GM19438 (cell line): ENCODE results near the gene NTPCR.
"Not testable (repeated sequence)": the region's sequence is repeated elsewhere in the genome, so short reads cannot be mapped to it uniquely, and the experiment has no call there.

ENCODE experiments used
- ATAC-seq: cut with Tn5 transposase; IDR thresholded peaks from one replicate; pipeline ENCODE4 v1.9.1; 2021; ENCODE audit warnings: low read depth; ENCODE audit not compliant: unreplicated experiment

The NTPCR gene

GRCh38 chr1:232983375-232983774 lies 33.0 kb downstream of the NTPCR start:
- no peak for ATAC-seq

- no peak for ATAC-seq
Measured at GRCh38 chr1:232983817-232984567, 33.6 kb downstream of the NTPCR start.

- ATAC-seq: no peak
Measured at GRCh38 chr1:232984577-232985425, 34.4 kb downstream of the NTPCR start.

GRCh38 chr1:232985882-232986526 lies 35.6 kb downstream of the NTPCR start:
- ATAC-seq: no peak

DNA sequence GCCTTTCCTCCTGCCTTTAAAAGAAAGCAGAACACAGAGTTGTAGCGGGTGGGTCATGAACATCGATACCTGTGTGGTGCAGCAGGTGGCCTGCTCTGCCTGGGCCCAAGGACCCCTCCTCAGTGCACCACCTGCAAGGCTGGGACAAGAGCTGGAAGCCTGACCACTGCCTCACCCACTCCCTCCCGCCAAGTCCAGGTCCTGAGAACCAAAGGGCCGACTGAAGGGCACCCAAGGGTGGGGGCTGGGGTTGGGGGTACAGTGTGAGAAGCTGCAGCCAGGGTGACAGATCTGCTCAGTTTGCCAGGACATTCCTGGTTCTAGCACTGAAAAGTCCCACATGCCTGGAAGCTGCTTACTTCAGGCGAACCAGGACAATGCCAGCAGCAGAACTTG lies 36.1 kb downstream of the NTPCR start:
- ATAC-seq: no peak

GRCh38 chr1:232987046-232987773 lies 36.8 kb downstream of the NTPCR start:
- no peak for ATAC-seq

DNA sequence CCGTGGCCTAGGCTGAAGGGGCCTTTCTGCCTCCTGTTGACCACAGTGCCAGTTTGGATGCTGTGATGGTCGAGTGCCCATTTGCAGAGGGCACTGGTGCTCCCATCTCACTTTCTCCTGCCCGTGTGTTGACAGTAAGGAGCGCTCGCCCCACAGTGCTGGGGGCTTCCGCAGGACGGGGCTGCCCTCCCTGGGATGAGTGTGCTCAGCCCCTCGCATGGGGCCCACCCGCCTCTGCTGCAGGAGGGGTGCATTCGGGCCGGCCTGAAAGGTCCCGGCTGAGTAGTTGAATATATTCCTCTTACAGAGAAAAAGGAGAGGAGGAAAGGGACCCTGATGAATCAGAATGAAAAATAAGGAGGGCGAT lies 37.3 kb downstream of the NTPCR start:
- no peak for ATAC-seq

- ATAC-seq: no peak
Measured at GRCh38 chr1:232988572-232989040, 38.2 kb downstream of the NTPCR start.

DNA sequence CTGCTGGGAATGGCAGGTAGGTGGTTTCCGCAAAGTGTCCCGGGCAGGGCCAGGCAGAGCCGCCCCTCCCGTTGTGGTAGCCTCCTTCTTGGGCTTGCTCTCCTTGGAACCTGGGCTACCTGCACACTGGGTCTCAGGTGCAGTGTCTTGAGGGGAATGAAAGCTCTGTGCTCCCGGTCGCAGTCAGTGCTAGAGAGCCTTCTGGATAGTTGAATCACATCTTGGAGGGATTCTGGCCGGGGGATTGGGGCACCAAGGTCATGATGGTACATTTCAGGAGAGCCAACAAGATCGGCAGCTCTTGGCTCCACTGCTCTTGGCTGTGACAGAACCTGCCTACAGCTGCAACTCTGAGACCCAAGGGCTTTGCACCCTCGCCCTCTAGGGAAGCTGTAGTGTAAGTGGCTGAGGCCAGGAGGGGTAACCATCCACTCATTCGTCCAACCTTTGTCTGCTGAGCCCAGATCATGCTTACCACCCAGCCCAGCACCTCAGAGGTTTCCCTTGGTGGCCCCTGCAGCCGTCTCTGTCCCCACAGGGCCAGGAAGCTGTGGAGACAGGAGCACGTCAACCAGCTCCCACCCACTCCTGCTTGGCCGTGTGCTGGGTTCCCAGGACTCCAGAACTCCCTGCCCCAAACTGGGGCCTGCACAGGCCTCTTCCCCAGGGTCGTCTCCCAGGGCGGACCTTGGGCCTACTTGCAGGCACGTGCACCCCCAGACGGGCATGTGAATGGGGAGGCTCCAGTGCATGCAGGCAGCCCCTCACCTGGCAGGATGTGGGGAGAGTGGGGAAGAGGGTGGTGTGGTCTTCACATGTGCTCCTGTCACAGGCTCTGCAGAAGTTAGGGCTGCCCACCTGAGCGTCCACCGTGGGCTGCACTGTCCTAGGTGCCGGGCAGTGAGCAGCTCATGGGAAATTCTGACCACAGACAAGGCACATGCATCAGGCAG lies 40.0 kb downstream of the NTPCR start:
- ATAC-seq: no peak

DNA sequence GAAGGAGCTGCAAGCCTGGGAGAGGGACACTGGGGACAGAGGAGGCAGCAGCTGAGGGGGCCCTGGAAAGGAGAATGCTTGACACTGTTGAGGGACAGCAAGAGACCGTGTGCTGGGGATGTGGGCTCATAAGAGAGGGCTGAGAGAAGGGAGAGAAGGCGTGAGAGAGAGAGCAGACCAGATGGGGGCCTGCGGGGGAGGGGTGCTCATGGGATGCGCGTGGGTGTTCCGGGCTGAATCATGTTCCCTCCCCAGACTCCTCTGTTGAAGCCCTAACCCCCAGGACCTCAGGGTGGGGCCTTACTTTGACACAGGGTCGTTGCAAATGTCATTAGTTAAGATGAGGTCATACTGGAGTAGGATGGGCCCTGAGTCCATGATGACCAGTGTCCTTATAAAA lies 40.8 kb downstream of the NTPCR start:
- no peak for ATAC-seq

DNA sequence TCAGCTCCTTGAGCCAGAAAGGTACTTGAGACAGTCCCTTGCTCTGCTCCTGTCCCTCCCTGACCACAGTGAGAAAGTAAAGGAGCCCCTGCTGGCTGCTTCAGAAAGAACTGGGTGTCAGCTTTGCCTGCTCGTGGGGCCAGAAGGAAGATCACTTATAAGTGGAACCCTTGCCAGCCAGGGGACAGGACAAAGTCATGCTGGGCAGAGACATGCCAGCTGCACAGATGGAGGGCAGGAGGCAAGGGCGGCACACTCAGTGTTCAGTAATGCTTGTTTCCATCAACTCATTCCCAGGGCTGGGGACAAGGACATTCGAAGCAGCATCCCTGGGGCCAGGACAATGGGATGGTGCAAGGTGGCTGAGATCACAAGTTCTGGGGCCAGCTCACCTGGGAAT lies 41.8 kb downstream of the NTPCR start:
- ATAC-seq: no peak

GRCh38 chr1:232993555-232993954 lies 43.1 kb downstream of the NTPCR start:
- no peak for ATAC-seq

DNA sequence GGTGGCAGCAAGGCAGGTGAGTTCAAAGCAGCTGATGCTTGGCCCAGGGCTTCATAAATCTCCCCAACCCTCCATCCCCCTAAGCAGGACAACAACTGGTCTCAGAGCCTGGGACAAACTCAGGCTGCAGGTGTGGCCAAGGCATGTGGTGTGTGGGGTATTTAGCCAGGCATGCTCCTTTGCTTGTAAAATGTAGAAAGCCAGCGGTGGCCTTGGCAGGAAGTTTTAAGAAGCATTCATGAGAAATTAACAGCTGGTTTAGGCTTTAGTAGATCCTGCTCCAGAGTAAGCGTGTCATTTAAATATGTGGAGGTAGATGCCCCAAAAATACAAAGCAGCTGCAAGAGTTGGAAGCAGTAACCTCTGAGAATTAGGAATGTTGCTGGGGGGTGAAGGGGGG lies 44.8 kb downstream of the NTPCR start:
- ATAC-seq: no peak

- no peak for ATAC-seq
Measured at GRCh38 chr1:232996143-232996542, 45.7 kb downstream of the NTPCR start.

DNA sequence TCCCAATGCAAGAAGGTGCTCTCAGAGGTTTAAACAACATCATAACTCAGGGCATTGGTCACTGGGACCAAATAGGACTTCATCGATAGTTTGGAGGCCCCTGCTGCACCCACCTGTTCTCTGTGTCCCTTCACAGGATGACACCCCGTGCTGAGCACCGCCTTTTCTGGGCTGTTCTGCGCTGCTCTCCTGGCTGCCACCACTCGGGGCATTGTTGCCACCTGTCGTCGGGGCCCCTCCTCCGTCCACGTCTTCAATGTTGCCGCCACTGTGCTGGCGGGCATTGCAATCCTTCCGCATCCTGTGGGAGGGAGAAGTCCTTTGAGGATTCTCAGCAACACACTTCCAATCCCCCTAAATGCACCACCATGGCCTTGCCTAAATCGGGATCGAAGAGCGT lies 47.7 kb downstream of the NTPCR start:
- no peak for ATAC-seq

GRCh38 chr1:232998646-232999045 lies 48.2 kb downstream of the NTPCR start:
- no peak for ATAC-seq

DNA sequence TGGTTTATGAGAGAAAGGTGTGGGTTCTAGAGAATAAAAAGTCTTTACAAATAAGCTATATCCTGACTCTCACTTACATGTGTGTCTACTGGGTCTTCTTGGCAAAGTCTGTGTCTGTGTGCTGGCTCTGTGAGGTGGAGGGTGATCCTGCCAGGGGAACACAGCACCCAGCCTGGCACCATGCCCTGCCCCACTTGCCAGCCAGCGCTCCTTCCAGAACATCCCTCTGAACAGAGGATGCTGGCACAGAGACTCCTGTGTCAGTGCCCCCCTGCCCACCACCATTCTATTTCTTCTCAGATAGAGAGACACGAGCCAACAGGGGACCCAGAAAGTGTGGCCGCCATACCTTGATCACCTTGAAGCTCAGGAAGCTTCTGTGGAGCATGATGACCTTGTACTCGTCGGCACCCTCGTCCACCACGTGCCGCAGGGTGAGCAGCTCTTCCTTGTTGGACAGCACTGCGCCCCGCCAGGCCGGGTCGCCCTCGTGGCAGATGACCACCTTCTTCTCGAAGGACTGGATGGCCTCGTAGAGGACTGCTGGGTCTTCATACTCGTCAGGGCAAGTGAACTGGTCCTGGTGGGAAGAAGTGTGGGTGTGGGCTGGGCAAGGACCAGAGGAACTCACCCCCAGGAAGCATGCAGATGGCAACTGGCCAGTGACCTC lies 49.7 kb downstream of the NTPCR start:
- no peak for ATAC-seq

- ATAC-seq: not testable (repeated sequence)
Measured at GRCh38 chr1:233003638-233004037, 53.2 kb downstream of the NTPCR start.

GRCh38 chr1:233004451-233004850 lies 54.0 kb downstream of the NTPCR start:
- no peak for ATAC-seq
